ENCODE measurements around the gene TTYH2.

Gene TTYH2

DNA sequence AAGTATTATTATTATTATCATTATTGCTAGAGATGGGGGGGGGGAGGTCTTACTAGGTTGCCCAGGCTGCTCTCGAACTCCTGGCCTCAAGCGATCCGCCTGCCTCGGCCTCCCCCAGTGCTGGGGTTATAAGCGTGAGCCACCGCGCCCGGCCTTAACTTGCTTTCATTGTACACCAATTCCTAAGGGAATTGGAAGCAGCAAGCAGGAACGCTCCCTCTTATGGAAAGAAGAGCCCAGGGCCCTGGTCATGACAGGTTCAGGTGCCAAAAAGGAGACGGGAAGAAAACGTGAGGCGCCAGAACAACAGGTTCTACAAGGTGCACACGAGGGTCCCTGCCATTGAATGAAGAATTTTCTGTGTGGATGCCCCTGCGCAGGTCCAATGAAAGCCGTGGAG, 10.4 kb upstream of the TTYH2 start:
- H3K4me3 ChIP-seq (ENCODE audit: low read depth, low read length): peak overlapping the region; percentile 100
- no peaks in the 10 kb centered on the region for H3K27me3 ChIP-seq
- TF ChIP-seq, protein P1, sequence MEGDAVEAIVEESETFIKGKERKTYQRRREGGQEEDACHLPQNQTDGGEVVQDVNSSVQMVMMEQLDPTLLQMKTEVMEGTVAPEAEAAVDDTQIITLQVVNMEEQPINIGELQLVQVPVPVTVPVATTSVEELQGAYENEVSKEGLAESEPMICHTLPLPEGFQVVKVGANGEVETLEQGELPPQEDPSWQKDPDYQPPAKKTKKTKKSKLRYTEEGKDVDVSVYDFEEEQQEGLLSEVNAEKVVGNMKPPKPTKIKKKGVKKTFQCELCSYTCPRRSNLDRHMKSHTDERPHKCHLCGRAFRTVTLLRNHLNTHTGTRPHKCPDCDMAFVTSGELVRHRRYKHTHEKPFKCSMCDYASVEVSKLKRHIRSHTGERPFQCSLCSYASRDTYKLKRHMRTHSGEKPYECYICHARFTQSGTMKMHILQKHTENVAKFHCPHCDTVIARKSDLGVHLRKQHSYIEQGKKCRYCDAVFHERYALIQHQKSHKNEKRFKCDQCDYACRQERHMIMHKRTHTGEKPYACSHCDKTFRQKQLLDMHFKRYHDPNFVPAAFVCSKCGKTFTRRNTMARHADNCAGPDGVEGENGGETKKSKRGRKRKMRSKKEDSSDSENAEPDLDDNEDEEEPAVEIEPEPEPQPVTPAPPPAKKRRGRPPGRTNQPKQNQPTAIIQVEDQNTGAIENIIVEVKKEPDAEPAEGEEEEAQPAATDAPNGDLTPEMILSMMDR (IDR thresholded peaks at IDR 0.05; ENCODE audit: low read depth, low read length): no peak
- H3K36me3 ChIP-seq: peaks cover 40% of the 10 kb centered on the region
- peaks cover 14% of the 10 kb centered on the region for H3K4me1 ChIP-seq
- peak; percentile 41 for DNase-seq
- H3K9me3 ChIP-seq: no peaks in the 10 kb centered on the region

- Histone ChIP-seq H3K4me3 (ENCODE audit: low read depth, low read length) (peak within 1 kb of the TSS; percentile 100), H3K4me1 (peaks cover 20% of the 10 kb centered on the region), H3K36me3 (peaks cover 48% of the 10 kb centered on the region), H3K9me3 (no peaks in the 10 kb centered on the region), H3K27me3 (no peaks in the 10 kb centered on the region)
- TF ChIP-seq, protein P1 (IDR thresholded peaks at IDR 0.05; ENCODE audit: low read depth, low read length): peak; percentile 97
- peak; percentile 97 for DNase-seq
Observed at GRCh38 chr17:74203439-74204240, 9.7 kb upstream of the TTYH2 start, which contains the start of gene RPL38. TSS of gene RPL38 (plus strand) at chr17:74203678. CDS start at chr17:74203956, 278 bp downstream.

DNA sequence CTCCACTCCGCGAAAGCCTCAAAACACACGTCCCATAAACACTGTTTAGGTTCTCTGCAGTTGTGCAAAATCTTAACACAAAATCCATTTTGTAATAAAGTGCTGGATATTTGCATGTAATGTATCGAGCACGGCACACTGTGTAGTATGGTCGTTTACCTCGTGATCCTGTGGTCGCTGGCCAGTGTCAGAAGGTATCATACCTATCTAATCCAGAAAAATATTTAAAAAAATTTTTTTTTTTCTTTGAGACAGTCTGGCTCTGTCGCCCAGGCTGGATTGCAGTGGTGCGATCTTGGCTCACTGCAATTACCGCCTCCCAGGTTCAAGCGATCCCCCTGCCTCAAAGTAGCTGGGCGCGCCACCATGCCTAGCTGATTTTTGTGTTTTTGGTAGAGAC, 8.9 kb upstream of the TTYH2 start:
- H3K36me3 ChIP-seq: peaks cover 56% of the 10 kb centered on the region
- no peaks in the 10 kb centered on the region for H3K9me3 ChIP-seq
- TF ChIP-seq, protein P1 (IDR thresholded peaks at IDR 0.05; ENCODE audit: low read depth, low read length): no peak
- no peaks in the 10 kb centered on the region for H3K27me3 ChIP-seq
- H3K4me1 ChIP-seq: peaks cover 25% of the 10 kb centered on the region
- no peak for DNase-seq
- H3K4me3 ChIP-seq (ENCODE audit: low read depth, low read length): peak overlapping the region; percentile 100

GRCh38 chr17:74205274-74205673, 8.1 kb upstream of the TTYH2 start:
- H3K4me1 ChIP-seq: peaks cover 33% of the 10 kb centered on the region
- peak overlapping the region; percentile 100 for H3K4me3 ChIP-seq (ENCODE audit: low read depth, low read length)
- no peak for DNase-seq
- H3K36me3 ChIP-seq: peaks cover 61% of the 10 kb centered on the region
- TF ChIP-seq, protein P1 (IDR thresholded peaks at IDR 0.05; ENCODE audit: low read depth, low read length): no peak
- H3K27me3 ChIP-seq: no peaks in the 10 kb centered on the region
- no peaks in the 10 kb centered on the region for H3K9me3 ChIP-seq

GRCh38 chr17:74206332-74206818, 7.0 kb upstream of the TTYH2 start:
- DNase-seq: no peak
- H3K36me3 ChIP-seq: peaks cover 72% of the 10 kb centered on the region
- no peaks in the 10 kb centered on the region for H3K27me3 ChIP-seq
- H3K4me1 ChIP-seq: peaks cover 44% of the 10 kb centered on the region
- H3K9me3 ChIP-seq: no peaks in the 10 kb centered on the region
- H3K4me3 ChIP-seq (ENCODE audit: low read depth, low read length): no peak overlapping the region
- TF ChIP-seq, protein P1 (IDR thresholded peaks at IDR 0.05; ENCODE audit: low read depth, low read length): no peak
